ENCODE data around the gene PLXNA4.

GRCh38 chr7:132125096-132125495 is 451.2 kb downstream of the PLXNA4 start:
- TF ChIP-seq EZH2 (IDR thresholded peaks at IDR 0.05; ENCODE audit: borderline replicate concordance, insufficient read depth, low read depth, low read length, poor library complexity, severe bottlenecking): no peak
- no peak for TF ChIP-seq CTCF (IDR thresholded peaks at IDR 0.05)

Measured in B cell (primary cell).